Liver (tissue), 9 donors: ENCODE results near the gene PVALEF. TPM values are rescaled to one million over a fixed set of nuclear protein-coding genes. Genes with fewer than 3 reads are reported as not detected.

Experiments
- DNase-seq: peaks from one replicate; pipeline ENCODE4 v3.0.0-alpha.2; 2017; ENCODE audit warnings: low spot score
- H3K27ac ChIP-seq, 2 donors: one replicate each; pipeline ENCODE4 v1.7.0; 2013; ENCODE audit warnings: inconsistent platforms in 2 of 2, low read length in 2 of 2, control low read depth in 1 of 2, low read depth in 1 of 2, mild to moderate bottlenecking in 1 of 2
- H3K27me3 ChIP-seq, 4 donors: one replicate each; pipeline versions ENCODE4 v1.6.1 to v1.7.0; 2013; ENCODE audit warnings: low read length in 3 of 4, inconsistent platforms in 1 of 4, mild to moderate bottlenecking in 1 of 4, moderate library complexity in 1 of 4; ENCODE audit not compliant: control insufficient read depth in 4 of 4, insufficient read depth in 4 of 4
- H3K36me3 ChIP-seq, 4 donors: one replicate each; pipeline versions ENCODE4 v1.6.1 to v1.7.0; 2013; ENCODE audit warnings: low read length in 3 of 4, mild to moderate bottlenecking in 3 of 4, low read depth in 1 of 4, moderate library complexity in 1 of 4; ENCODE audit not compliant: control insufficient read depth in 4 of 4, insufficient read depth in 3 of 4
- H3K4me1 ChIP-seq, 4 donors: one replicate each; pipeline versions ENCODE4 v1.6.1 to v1.7.0; 2013; ENCODE audit warnings: low read length in 3 of 4, mild to moderate bottlenecking in 3 of 4, moderate library complexity in 1 of 4; ENCODE audit not compliant: control insufficient read depth in 4 of 4, insufficient read depth in 4 of 4
- H3K4me3 ChIP-seq, 3 donors: one replicate each; pipeline versions ENCODE4 v1.6.1 to v1.7.0; 2013; ENCODE audit warnings: low read length in 3 of 3, control low read depth in 1 of 3, low read depth in 1 of 3, mild to moderate bottlenecking in 1 of 3
- H3K9ac ChIP-seq, 2 donors: one replicate each; pipeline ENCODE4 v1.7.0; 2013; ENCODE audit warnings: low read length in 2 of 2, mild to moderate bottlenecking in 2 of 2, moderate library complexity in 2 of 2, control low read depth in 1 of 2, low read depth in 1 of 2
- H3K9me3 ChIP-seq, 4 donors: one replicate each; pipeline versions ENCODE4 v1.6.1 to v1.7.0; 2013; ENCODE audit warnings: low read length in 3 of 4; ENCODE audit not compliant: control insufficient read depth in 4 of 4
- CTCF ChIP-seq: fragments of 150-350 bp; IDR thresholded peaks from 2 replicates; pipeline ENCODE4 v1.5.1; 2017; ENCODE audit warnings: improper control_type of control experiment, low read depth, low read length; ENCODE audit not compliant: missing input control
- EGR1 ChIP-seq, 2 donors: IDR thresholded peaks; 2 replicates each; pipeline ENCODE4 v1.6.1; 2016 to 2018; ENCODE audit warnings: antibody characterized with exemption in 2 of 2, low read depth in 2 of 2
- FOXA1 ChIP-seq: IDR thresholded peaks from 2 replicates; pipeline ENCODE4 v1.6.1; 2016; ENCODE audit warnings: antibody characterized with exemption
- GABPA ChIP-seq, 2 donors: IDR thresholded peaks in 1 of 2; conservative IDR thresholded peaks in 1 of 2; 2 replicates each; pipeline ENCODE4 v1.6.1; 2016; ENCODE audit warnings: antibody characterized with exemption in 2 of 2, mild to moderate bottlenecking in 1 of 2, moderate library complexity in 1 of 2
- HNF4A ChIP-seq, 2 donors: conservative IDR thresholded peaks; 2 replicates each; pipeline ENCODE4 v1.6.1; 2016; ENCODE audit warnings: antibody characterized with exemption in 2 of 2, mild to moderate bottlenecking in 2 of 2
- MAX ChIP-seq: IDR thresholded peaks from 2 replicates; pipeline ENCODE4 v1.6.1; 2016; ENCODE audit warnings: antibody characterized with exemption
- NR2F2 ChIP-seq: IDR thresholded peaks from 2 replicates; pipeline ENCODE4 v1.6.1; 2016; ENCODE audit warnings: antibody characterized with exemption
- RAD21 ChIP-seq, 2 donors: IDR thresholded peaks; 2 replicates each; pipeline ENCODE4 v1.6.1; 2016; ENCODE audit warnings: antibody characterized with exemption in 2 of 2, mild to moderate bottlenecking in 2 of 2
- RXRA ChIP-seq, 2 donors: IDR thresholded peaks; 2 replicates each; pipeline ENCODE4 v1.6.1; 2017 to 2018; ENCODE audit warnings: antibody characterized with exemption in 2 of 2, mild to moderate bottlenecking in 1 of 2
- SP1 ChIP-seq: IDR thresholded peaks from 2 replicates; pipeline ENCODE4 v1.6.1; 2018; ENCODE audit warnings: antibody characterized with exemption, mild to moderate bottlenecking
- YY1 ChIP-seq: IDR thresholded peaks from 2 replicates; pipeline ENCODE4 v1.6.1; 2016; ENCODE audit warnings: antibody characterized with exemption, mild to moderate bottlenecking
- ZBTB33 ChIP-seq: IDR thresholded peaks from 2 replicates; pipeline ENCODE4 v1.6.1; 2016; ENCODE audit warnings: antibody characterized with exemption
- WGBS: extraction: QIAGEN DNeasy Blood & Tissue Kit; methylation state at CpG from one replicate; pipeline ENCODE4 v1.1.7; 2013; 5-methylcytosine and 5-hydroxymethylcytosine counted together
- polyA plus RNA-seq, 2 donors: library from polyadenylated mRNA; stranded (reverse) in 1 of 2; unstranded in 1 of 2; fragments of 200-250 nt in 1 of 2; fragments of >200 nt in 1 of 2; fragmentation: Nextera tagmentation in 1 of 2; extraction: Ambion mirVana in 1 of 2; gene quantifications; one replicate each; pipeline versions ENCODE4 v1.2.1 to v1.2.3, GENCODE V29; 2013 to 2015
- total RNA-seq, 2 donors: library from RNA; depleted of rRNA; stranded (reverse); fragments of >200 nt; gene quantifications; one replicate each; pipeline ENCODE4 v1.2.3, GENCODE V29; 2014
- donor health status: healthy.
- donor health status: healthy.
- donor health status: healthy.
- donor health status: healthy.
- donor health status: healthy.

The PVALEF gene
- total and polyA plus RNA-seq, 4 donors: not detected

- TF ChIP-seq RAD21 (IDR thresholded peaks at IDR 0.05): no peak
- no peak for TF ChIP-seq MAX
- no peak for TF ChIP-seq RXRA (IDR thresholded peaks at IDR 0.05)
- TF ChIP-seq YY1: no peak
- TF ChIP-seq GABPA (IDR thresholded peaks at IDR 0.05 in 1 of 2, conservative IDR thresholded peaks at IDR 0.05 in 1 of 2): no peak
- no peak for TF ChIP-seq EGR1 (IDR thresholded peaks at IDR 0.05; ENCODE audit: low read depth in 2 of 2)
- TF ChIP-seq ZBTB33: no peak
- TF ChIP-seq HNF4A (conservative IDR thresholded peaks at IDR 0.05): no peak
- DNase-seq: no peak
- 35% methylated on average over 24 of the region's 24 CpGs for WGBS
These were observed 56.7 kb downstream of the PVALEF start for GRCh38 chr17:81221842-81222619.

GRCh38 chr17:81222620-81222905 lies 57.3 kb downstream of the PVALEF start:
- Histone ChIP-seq H3K27me3 (no peaks in the 10 kb centered on the region), H3K9me3 (no peaks in the 10 kb centered on the region), H3K4me3 (peak overlapping the region; percentile 26 to 83 (median 46)), H3K36me3 (no peaks in the 10 kb centered on the region), H3K9ac (no peak overlapping the region), H3K4me1 (peaks cover 10 to 23% (median 13%) of the 10 kb centered on the region in 4 donors), H3K27ac (no peak overlapping the region)
- TF ChIP-seq NR2F2 (no peak), FOXA1 (no peak), CTCF (no peak)
- no peak for DNase-seq
- 2% methylated on average over 30 of the region's 30 CpGs for WGBS

More at GRCh38 chr17:81221842-81222619, 56.7 kb downstream of the PVALEF start:
- Histone ChIP-seq H3K9me3 (no peaks in the 10 kb centered on the region), H3K9ac (no peak overlapping the region), H3K4me1 (peaks cover 10 to 23% (median 13%) of the 10 kb centered on the region in 4 donors), H3K4me3 (peak overlapping the region in 2 of 3 donors; percentile 46 to 83), H3K36me3 (no peaks in the 10 kb centered on the region), H3K27ac (no peak overlapping the region), H3K27me3 (no peaks in the 10 kb centered on the region)

GRCh38 chr17:81222906-81223761 lies 57.8 kb downstream of the PVALEF start, which contains the start of gene CEP131:
Gene CEP131, minus strand, starts transcription at chr17:81222965. Its CDS starts 2,909 bp downstream, at chr17:81220056.
- no peak within 1 kb of the TSS for H3K27ac ChIP-seq
- H3K36me3 ChIP-seq: no peaks in the 10 kb centered on the region
- peak; percentile 100 for DNase-seq
- H3K4me3 ChIP-seq: peak within 1 kb of the TSS; percentile 26 to 83 (median 46)
- no peaks in the 10 kb centered on the region for H3K9me3 ChIP-seq
- peaks cover 10 to 23% (median 13%) of the 10 kb centered on the region in 4 donors for H3K4me1 ChIP-seq
- WGBS: 2% methylated on average over 79 of the region's 79 CpGs
- H3K27me3 ChIP-seq: no peaks in the 10 kb centered on the region
- TF ChIP-seq ZBTB33 (no peak), RXRA (IDR thresholded peaks at IDR 0.05) (no peak), GABPA (IDR thresholded peaks at IDR 0.05 in 1 of 2, conservative IDR thresholded peaks at IDR 0.05 in 1 of 2) (peak in 1 of 2 donors; percentile 54), EGR1 (IDR thresholded peaks at IDR 0.05; ENCODE audit: low read depth in 2 of 2) (peak; percentile 88 to 93), SP1 (peak; percentile 94)
- peak within 1 kb of the TSS in 1 of 2 donors; percentile 47 for H3K9ac ChIP-seq
